ENCODE results near the gene RHOBTB1. TPM values are rescaled to one million over a fixed set of nuclear protein-coding genes. Genes with fewer than 3 reads are reported as not detected.

RHOBTB1 gene
- total RNA-seq, 2 experiments from 2014 or later: 0.09 to 0.74 TPM

DNA sequence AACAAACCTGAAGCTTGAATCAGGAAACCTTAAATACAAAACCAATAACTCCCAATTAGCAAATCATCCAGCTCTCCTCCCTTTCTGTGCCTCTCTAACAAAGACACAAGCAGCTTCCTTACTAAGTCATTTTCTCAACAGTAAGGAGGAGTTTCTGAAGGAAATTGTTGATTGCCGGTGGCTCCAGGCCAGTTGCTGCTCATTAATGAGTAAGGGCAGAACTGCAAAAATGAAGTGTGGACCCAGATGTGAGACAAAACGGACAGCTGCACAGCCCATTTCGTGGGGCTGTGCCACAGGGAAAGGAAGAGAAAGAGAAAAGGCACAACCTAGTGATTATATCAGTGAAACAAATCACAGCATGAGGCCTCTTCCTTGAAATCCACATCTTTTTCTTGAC lies 42.8 kb upstream of the RHOBTB1 start:
- Mint-ChIP-seq H3K4me1 (ENCODE audit: low read depth) (no peaks in the 10 kb centered on the region), H3K36me3 (ENCODE audit: low read depth) (no peaks in the 10 kb centered on the region), H3K9me3 (no peaks in the 10 kb centered on the region), H3K27me3 (peaks cover 4% of the 10 kb centered on the region), H3K27ac (no peak overlapping the region), H3K4me3 (no peak overlapping the region)
- CTCF ChIA-PET: no interaction called here
- POLR2A ChIA-PET: no interaction called here
- no peak for ATAC-seq
- no peak for TF ChIP-seq CTCF (IDR thresholded peaks at IDR 0.05)
- intact Hi-C loops (cut with micrococcal nuclease): no loop called here
- DNase-seq: no peak

- Mint-ChIP-seq H3K27me3 (peaks cover 2% of the 10 kb centered on the region), H3K4me3 (no peak overlapping the region), H3K9me3 (no peaks in the 10 kb centered on the region), H3K27ac (no peak overlapping the region), H3K36me3 (ENCODE audit: low read depth) (no peaks in the 10 kb centered on the region), H3K4me1 (ENCODE audit: low read depth) (no peaks in the 10 kb centered on the region)
- ChIA-PET CTCF (no interaction called here), POLR2A (no interaction called here)
- TF ChIP-seq CTCF (IDR thresholded peaks at IDR 0.05): no peak
- intact Hi-C loops (cut with micrococcal nuclease): no loop called here
- DNase-seq (no peak), ATAC-seq (no peak)
Measured at GRCh38 chr10:60985951-60986350, 42.0 kb upstream of the RHOBTB1 start.

GRCh38 chr10:60980997-60981396 lies 37.0 kb upstream of the RHOBTB1 start:
- no peak overlapping the region for H3K27ac Mint-ChIP-seq
- ChIA-PET POLR2A (no interaction called here), CTCF (no interaction called here)
- no peaks in the 10 kb centered on the region for H3K4me1 Mint-ChIP-seq (ENCODE audit: low read depth)
- no peak overlapping the region for H3K4me3 Mint-ChIP-seq
- ATAC-seq: no peak
- intact Hi-C loops (cut with micrococcal nuclease): no loop called here
- TF ChIP-seq CTCF (IDR thresholded peaks at IDR 0.05): no peak
- no peaks in the 10 kb centered on the region for H3K36me3 Mint-ChIP-seq (ENCODE audit: low read depth)
- H3K27me3 Mint-ChIP-seq: peaks cover 3% of the 10 kb centered on the region
- no peak for DNase-seq
- no peaks in the 10 kb centered on the region for H3K9me3 Mint-ChIP-seq

DNA sequence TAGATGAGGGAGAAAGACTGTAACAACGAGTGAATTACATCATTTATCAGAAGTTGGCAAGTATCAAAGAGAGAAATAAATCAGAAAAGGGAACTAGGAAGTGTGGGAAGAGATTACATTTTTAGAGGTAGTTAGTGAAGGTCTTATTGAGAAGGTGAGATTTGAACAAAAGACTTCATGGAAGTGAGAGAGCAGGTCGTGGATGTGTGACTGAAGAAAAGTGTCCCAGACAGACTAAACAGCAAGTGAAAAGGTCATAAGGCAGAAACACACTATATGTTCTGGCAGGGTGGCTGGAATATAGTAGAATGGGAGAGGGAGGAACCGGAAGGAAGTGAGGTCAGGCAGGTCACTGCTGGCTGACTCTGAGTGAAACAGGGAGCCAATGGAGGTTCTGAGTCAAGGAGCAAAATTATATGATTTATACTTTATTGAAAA lies 35.7 kb upstream of the RHOBTB1 start:
- H3K27ac Mint-ChIP-seq: no peak overlapping the region
- ChIA-PET CTCF (no interaction called here), POLR2A (no interaction called here)
- intact Hi-C loops (cut with micrococcal nuclease): no loop called here
- ATAC-seq (no peak), DNase-seq (no peak)
- H3K27me3 Mint-ChIP-seq: peaks cover 6% of the 10 kb centered on the region
- no peak overlapping the region for H3K4me3 Mint-ChIP-seq
- peaks cover 2% of the 10 kb centered on the region for H3K4me1 Mint-ChIP-seq (ENCODE audit: low read depth)
- H3K9me3 Mint-ChIP-seq: no peaks in the 10 kb centered on the region
- TF ChIP-seq CTCF (IDR thresholded peaks at IDR 0.05): no peak
- H3K36me3 Mint-ChIP-seq (ENCODE audit: low read depth): no peaks in the 10 kb centered on the region

DNA sequence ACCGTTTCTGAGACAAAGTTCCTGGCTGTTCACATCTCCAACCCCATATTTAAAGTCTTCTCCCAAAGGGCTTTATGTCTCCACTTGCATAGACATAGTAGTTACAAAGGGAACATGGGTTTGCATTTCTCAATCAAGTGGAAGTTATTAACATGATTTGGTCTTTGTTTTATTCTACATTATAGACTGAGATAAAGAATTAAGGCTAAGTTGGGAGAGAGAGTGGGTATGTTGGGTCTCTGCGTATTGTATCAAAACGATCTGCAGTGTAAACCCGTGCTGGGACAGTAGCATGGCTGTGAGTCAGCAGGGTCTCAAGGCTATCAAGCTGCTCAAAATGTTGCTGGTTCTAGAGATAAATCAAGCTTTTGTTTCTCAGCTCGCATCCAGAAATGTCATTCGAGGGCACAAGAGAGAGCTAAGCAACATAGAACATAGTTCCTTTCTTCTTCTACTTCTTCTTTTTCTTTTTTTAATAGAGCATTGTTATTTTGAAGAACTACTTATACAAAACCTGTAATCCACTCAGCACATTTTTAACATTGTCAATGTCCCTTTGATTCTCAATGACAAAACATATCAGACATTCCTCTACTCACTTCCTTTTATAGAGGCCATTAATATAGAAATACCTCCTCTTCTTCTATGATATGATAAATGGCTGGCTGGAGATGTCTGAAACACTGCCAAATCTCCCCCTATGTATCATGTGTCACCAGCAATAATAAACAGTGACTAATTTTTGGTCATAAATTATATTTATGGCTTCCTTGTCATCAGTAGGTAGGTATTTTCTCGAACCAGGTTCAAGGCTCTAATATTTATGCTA lies 34.5 kb upstream of the RHOBTB1 start:
- intact Hi-C loops (cut with micrococcal nuclease): no loop called here
- ChIA-PET CTCF (interaction anchor here (0.7 kb wide), 1 partner anchor 14 kb away, joined by 3 read pairs; no protein-coding TSS in a partner anchor), POLR2A (no interaction called here)
- DNase-seq (no peak), ATAC-seq (no peak)
- Mint-ChIP-seq H3K27ac (no peak overlapping the region), H3K36me3 (ENCODE audit: low read depth) (no peaks in the 10 kb centered on the region), H3K4me3 (no peak overlapping the region), H3K27me3 (peaks cover 6% of the 10 kb centered on the region), H3K9me3 (no peaks in the 10 kb centered on the region), H3K4me1 (ENCODE audit: low read depth) (peaks cover 7% of the 10 kb centered on the region)
- TF ChIP-seq CTCF (IDR thresholded peaks at IDR 0.05): no peak
